ENCODE data around the gene ARHGEF25.

GRCh38 chr12:57593187-57593586, 18.0 kb upstream of the ARHGEF25 start:
- no peak for TF ChIP-seq MAFK (IDR thresholded peaks at IDR 0.05; ENCODE audit: partially characterized antibody)
- no peak for TF ChIP-seq USF2 (IDR thresholded peaks at IDR 0.05)
- no peak for TF ChIP-seq CTCF (IDR thresholded peaks at IDR 0.05)
- no peak for TF ChIP-seq HMGXB4 (CRISPR knock-in tag; IDR thresholded peaks at IDR 0.05; ENCODE audit: borderline replicate concordance)
- no peak for TF ChIP-seq NR3C1 (IDR thresholded peaks at IDR 0.05)
- TF ChIP-seq RFX5 (IDR thresholded peaks at IDR 0.05): no peak
- TF ChIP-seq ESRRA (IDR thresholded peaks at IDR 0.05; ENCODE audit: borderline replicate concordance, low read length): no peak
- TF ChIP-seq MYC (IDR thresholded peaks at IDR 0.05; ENCODE audit: borderline replicate concordance, low read length): no peak
- no peak for TF ChIP-seq POLR2A (IDR thresholded peaks at IDR 0.05; ENCODE audit: low read length)
- no peak for TF ChIP-seq EP300 (IDR thresholded peaks at IDR 0.05)

Data from A549 (cell line).